Fibroblast of mammary gland (primary cell): ENCODE data around the gene STAB2.

Experiments used
- DNase-seq: peaks from one replicate; pipeline ENCODE4 v3.0.0-alpha.2; 2010; ENCODE audit warnings: low read depth
- H3K4me3 ChIP-seq: 2 replicates; pipeline ENCODE4 v1.5.1; 2011; ENCODE audit warnings: low read depth, mild to moderate bottlenecking, low read length, moderate library complexity; ENCODE audit not compliant: control insufficient read depth
- TF ChIP-seq, protein P1 (sequence below): conservative IDR thresholded peaks from 2 replicates; pipeline ENCODE4 v1.5.1; 2011; ENCODE audit warnings: low read depth, low read length, inconsistent platforms; ENCODE audit not compliant: control insufficient read depth, insufficient read depth

Gene STAB2

DNA sequence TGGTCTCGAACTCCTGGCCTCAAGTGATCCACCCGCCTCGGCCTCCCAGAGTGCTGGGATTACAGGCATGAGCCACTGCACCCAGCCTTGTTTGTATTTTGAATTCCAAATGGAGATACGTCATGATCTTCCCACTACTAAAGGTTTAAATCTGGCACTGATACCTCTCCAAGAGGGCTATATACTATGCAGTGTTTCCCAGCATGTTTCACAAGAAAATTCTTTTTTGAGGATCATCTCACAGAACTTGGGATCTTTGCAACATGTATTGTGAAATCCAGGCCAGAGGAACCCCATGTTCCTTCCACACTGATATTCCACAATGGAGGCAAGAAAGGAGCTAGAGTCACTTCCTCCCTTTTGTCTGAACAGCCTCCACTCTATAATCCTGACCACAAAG is 141.2 kb downstream of the STAB2 start:
- H3K4me3 ChIP-seq = no peak overlapping the region
- TF ChIP-seq, protein P1, sequence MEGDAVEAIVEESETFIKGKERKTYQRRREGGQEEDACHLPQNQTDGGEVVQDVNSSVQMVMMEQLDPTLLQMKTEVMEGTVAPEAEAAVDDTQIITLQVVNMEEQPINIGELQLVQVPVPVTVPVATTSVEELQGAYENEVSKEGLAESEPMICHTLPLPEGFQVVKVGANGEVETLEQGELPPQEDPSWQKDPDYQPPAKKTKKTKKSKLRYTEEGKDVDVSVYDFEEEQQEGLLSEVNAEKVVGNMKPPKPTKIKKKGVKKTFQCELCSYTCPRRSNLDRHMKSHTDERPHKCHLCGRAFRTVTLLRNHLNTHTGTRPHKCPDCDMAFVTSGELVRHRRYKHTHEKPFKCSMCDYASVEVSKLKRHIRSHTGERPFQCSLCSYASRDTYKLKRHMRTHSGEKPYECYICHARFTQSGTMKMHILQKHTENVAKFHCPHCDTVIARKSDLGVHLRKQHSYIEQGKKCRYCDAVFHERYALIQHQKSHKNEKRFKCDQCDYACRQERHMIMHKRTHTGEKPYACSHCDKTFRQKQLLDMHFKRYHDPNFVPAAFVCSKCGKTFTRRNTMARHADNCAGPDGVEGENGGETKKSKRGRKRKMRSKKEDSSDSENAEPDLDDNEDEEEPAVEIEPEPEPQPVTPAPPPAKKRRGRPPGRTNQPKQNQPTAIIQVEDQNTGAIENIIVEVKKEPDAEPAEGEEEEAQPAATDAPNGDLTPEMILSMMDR = no peak
- DNase-seq = peak; percentile 67

DNA sequence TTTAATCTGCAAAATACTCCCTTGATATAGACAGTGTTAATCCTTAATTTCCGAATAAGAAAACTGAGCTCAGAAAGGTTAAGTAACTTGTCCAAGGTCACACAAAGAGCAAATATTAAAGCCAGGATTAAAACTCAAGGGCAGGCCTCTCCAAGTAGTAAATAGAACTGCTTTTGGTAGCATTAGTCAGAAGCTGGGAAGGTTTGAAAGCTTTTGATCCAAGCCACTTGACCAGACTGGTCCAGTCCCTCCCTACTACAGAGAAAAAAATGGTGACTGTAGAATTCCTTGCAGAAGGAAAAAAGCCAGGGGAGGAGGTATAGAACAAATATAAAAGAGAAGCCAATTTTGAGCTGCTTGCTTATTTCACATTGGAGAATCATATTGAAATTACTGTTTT is 142.4 kb downstream of the STAB2 start:
- H3K4me3 ChIP-seq = no peak overlapping the region
- DNase-seq = no peak
- TF ChIP-seq, protein P1 = no peak

DNA sequence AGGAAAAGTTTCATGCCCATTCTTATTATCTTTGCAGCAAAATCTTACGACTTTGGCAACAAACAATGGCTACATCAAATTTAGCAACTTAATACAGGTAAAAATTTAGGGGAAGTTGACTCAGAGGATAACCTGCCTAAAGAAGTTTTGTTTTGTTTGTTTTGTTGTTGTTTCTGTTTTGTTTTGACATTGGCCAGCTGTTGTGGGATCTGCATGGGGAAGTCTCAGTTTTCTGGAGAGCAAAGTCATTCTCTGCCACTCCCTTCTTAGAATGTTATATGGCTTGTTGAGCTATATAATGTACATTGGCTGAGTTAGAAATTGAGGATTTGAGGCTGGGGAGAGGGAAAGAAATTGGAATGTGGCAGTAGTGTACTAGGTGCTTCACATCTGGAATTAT is 144.5 kb downstream of the STAB2 start:
- TF ChIP-seq, protein P1 = no peak
- H3K4me3 ChIP-seq = no peak overlapping the region
- DNase-seq = no peak

DNA sequence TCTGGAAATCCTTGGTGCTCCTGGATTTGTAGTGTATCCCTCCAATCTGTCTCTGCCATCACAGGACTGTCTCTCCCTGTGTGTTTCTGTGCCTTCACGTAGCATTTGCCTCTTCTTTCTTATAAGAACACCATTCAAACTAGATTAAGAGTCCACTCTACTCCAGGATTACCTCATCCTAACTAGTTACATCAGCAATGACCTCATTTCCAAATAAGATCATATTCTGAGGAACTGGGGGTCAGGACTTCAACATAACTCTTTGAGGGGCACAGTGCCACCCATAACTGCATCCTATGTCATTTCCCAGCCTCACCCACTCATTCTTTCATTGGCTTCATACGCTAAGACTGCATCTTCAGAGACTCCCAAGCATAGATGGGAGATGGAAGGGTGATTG is 147.8 kb downstream of the STAB2 start:
- DNase-seq = no peak
- TF ChIP-seq, protein P1 = no peak

DNA sequence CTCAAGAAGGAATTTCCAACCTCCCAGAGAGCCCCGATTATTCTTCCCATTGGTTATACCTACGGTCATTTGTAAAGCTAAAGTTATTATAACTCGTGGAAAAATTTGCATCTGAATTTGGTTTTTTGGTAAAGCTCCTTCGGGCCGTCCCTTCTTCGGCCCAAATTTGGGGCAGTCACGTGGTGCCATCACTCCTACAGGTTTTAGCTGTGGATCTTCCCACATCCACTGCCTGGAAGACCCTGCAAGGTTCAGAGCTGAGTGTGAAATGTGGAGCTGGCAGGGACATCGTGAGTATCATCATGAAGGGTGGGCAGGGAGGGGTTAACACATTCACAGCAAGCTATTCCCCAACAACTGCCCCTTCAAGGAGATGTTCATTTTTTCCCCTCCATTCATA is 148.2 kb downstream of the STAB2 start:
- no peak for DNase-seq
- H3K4me3 ChIP-seq = no peak overlapping the region
- TF ChIP-seq, protein P1 = no peak

More for the DNA sequence above, 147.8 kb downstream of the STAB2 start:
- H3K4me3 ChIP-seq = no peak overlapping the region

DNA sequence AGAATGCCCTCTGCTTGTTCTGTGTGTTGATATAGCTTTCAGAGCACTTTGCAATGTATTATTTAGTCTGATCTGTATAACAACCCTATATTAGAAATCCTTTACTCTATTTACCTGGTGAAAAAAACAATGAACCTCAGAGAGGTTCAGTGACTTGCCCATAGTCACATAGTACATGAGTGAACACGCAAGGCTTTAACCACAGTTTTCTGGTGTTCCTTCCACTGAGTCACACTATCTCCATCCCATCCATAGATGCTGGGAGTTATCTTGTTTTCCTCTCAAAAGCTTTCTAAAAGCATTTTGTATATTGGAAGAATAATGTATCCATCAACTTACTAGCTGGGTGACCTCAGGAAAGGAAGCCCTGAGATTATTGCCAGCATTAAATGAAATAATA is 149.5 kb downstream of the STAB2 start:
- DNase-seq = no peak
- TF ChIP-seq, protein P1 = no peak
- H3K4me3 ChIP-seq = no peak overlapping the region

DNA sequence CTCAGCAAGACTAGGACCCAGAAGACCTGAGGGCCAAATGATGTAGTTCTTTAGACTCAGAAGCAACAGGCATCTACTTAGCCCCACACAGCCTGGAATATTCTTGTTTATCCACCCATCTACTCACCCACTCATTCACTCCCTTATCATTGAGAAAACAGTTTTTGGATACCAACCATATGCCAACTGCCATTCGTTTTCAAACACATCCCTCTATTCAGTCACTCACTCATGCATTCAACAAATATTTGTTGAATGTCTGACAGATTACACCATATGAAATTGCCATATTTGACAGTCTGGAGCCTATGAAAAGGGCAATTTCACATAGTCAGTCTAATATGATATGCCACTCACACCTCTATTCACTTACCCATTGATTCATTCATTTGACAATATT is 150.8 kb downstream of the STAB2 start:
- no peak for DNase-seq
- TF ChIP-seq, protein P1 = no peak
- H3K4me3 ChIP-seq = no peak overlapping the region
